Vagina (tissue), 2 donors: Measurements from ENCODE around the gene UNC93B1. TPM values are rescaled to one million over a fixed set of nuclear protein-coding genes. Genes with fewer than 3 reads are reported as not detected.

Experiments used
- DNase-seq, 2 donors: peaks; one replicate each; pipeline ENCODE4 v3.0.0-alpha.2; 2017; ENCODE audit errors: extremely low spot score in 2 of 2
- H3K27ac ChIP-seq: fragments of 200-600 bp; sonication (generic); one replicate; pipeline ENCODE4 v1.5.1; 2019
- H3K27me3 ChIP-seq: fragments of 200-600 bp; sonication (generic); one replicate; pipeline ENCODE4 v1.5.1; 2019
- H3K36me3 ChIP-seq, 2 donors: fragments of 200-600 bp; sonication (generic); one replicate each; pipeline ENCODE4 v1.5.1; 2017 to 2019
- H3K4me1 ChIP-seq: fragments of 200-600 bp; sonication (generic); one replicate; pipeline ENCODE4 v1.5.1; 2019
- H3K4me3 ChIP-seq, 2 donors: fragments of 200-600 bp; sonication (generic); 1 replicate in 1 of 2; 2 replicates in 1 of 2; pipeline ENCODE4 v1.5.1; 2016 to 2019
- H3K9me3 ChIP-seq: fragments of 200-600 bp; sonication (generic); one replicate; pipeline ENCODE4 v1.5.1; 2019
- POLR2A ChIP-seq, 2 donors: fragments of 450-650 bp; IDR thresholded peaks; one replicate each; pipeline ENCODE4 v1.6.1; 2017; ENCODE audit warnings: antibody characterized with exemption in 2 of 2, mild to moderate bottlenecking in 2 of 2, moderate library complexity in 2 of 2
- POLR2AphosphoS5 ChIP-seq, 2 donors: sonication (generic); formaldehyde crosslinking; IDR thresholded peaks; one replicate each; pipeline ENCODE4 v1.9.0; 2017; ENCODE audit warnings: antibody characterized with exemption in 2 of 2, mild to moderate bottlenecking in 2 of 2, low read depth in 1 of 2; ENCODE audit not compliant: insufficient read depth in 1 of 2
- intact Hi-C: fragments of 100-400 bp; cut with DNase I; formaldehyde crosslinking; loops from one replicate; pipeline ENCODE4 v1.15.1; 2023
- total RNA-seq: library from RNA; depleted of rRNA; stranded (reverse); fragments of >200 nt; gene quantifications from one replicate; pipeline ENCODE4 v1.2.3, GENCODE V29; 2016
- TF ChIP-seq, protein P1 (sequence below), 3 experiments: fragments of 450-650 bp in 2 of 3; fragments of 200-600 bp in 1 of 3; sonication (generic) in 1 of 3; IDR thresholded peaks; one replicate each; pipeline ENCODE4 v1.5.1; 2017 to 2019; ENCODE audit warnings: antibody characterized with exemption in 3 of 3, mild to moderate bottlenecking in 2 of 3, moderate library complexity in 2 of 3

Gene UNC93B1
- total RNA-seq, 1 donor from 2014 or later = 30.4 TPM

DNA sequence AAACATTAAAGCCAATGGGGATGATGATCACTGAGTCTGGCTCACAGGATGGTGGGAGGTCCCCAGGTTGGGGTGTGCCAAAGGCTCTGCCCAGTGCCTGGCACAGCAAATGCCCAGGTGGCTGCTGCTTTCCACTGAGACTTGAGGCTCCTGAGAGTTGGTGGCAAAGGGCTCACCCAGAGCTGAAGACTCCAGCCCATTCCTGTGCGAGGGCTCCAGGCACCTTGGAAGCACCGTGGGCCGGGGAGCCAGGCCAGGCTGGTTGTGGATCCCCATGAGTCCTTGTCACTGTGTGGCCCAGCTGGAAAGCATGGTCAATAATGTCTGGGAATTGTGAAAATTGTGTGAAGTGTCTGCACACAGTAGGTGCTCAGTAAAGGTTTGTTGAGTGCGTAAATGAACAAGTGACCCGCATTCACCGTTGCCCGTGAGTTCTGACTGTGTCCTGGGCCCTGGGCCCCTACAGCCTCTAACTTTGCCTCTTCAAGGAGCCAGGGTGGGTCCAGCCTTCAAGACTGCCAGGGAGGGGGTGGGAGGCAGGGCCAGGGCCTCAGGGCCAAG lies 2.8 kb upstream of the UNC93B1 start:
- H3K27ac ChIP-seq = no peak overlapping the region
- no peak for DNase-seq
- no peaks in the 10 kb centered on the region for H3K9me3 ChIP-seq
- H3K27me3 ChIP-seq = no peaks in the 10 kb centered on the region
- H3K4me1 ChIP-seq = peaks cover 62% of the 10 kb centered on the region
- intact Hi-C loops = no loop called here
- H3K4me3 ChIP-seq = no peak overlapping the region
- TF ChIP-seq, protein P1, sequence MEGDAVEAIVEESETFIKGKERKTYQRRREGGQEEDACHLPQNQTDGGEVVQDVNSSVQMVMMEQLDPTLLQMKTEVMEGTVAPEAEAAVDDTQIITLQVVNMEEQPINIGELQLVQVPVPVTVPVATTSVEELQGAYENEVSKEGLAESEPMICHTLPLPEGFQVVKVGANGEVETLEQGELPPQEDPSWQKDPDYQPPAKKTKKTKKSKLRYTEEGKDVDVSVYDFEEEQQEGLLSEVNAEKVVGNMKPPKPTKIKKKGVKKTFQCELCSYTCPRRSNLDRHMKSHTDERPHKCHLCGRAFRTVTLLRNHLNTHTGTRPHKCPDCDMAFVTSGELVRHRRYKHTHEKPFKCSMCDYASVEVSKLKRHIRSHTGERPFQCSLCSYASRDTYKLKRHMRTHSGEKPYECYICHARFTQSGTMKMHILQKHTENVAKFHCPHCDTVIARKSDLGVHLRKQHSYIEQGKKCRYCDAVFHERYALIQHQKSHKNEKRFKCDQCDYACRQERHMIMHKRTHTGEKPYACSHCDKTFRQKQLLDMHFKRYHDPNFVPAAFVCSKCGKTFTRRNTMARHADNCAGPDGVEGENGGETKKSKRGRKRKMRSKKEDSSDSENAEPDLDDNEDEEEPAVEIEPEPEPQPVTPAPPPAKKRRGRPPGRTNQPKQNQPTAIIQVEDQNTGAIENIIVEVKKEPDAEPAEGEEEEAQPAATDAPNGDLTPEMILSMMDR (IDR thresholded peaks at IDR 0.05) = no peak
- no peak for TF ChIP-seq POLR2A (IDR thresholded peaks at IDR 0.05)
- no peak for TF ChIP-seq POLR2AphosphoS5 (IDR thresholded peaks at IDR 0.05; ENCODE audit: insufficient read depth in 1 of 2, low read depth in 1 of 2)
- H3K36me3 ChIP-seq = no peaks in the 10 kb centered on the region

DNA sequence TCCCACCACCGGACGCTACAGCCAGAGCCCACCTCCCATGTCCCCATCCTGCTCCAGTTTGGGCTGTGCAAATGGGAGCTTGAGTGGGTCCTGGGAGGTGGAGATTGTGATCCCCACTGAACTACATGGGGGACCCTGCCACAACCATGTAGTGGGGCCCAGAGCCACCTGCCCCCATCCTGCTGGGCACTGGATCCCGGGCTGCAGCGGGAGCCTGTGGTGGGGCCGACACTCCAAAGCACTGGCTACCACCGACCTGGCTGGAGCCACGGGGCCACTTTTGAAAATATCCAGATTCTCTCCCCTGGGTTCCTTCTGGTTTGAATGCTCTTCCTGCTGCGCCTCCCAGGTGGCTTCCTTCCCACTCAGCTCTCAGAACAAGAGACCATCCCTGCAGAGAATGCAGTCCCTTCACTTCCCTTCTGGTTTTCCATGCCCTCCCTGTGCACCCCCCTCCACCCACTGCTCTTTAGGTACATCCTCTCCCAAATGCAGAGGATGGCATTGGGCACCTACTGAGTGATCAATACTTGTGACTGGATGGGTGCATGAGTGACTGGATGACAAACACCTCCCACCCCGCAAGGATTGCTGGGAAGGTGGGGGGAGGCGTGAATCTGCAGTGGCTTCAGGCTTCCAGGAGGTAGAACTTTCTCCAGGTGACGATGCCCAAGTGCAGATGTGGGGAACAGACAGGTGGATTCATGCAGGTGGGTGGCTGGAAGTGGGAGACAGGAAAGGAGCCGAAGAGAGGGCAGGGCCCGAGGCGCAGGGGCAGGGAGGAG lies 846 bp upstream of the UNC93B1 start:
- intact Hi-C loops = no loop called here
- H3K9me3 ChIP-seq = no peaks in the 10 kb centered on the region
- no peaks in the 10 kb centered on the region for H3K36me3 ChIP-seq
- DNase-seq = no peak
- H3K27ac ChIP-seq = no peak overlapping the region
- no peak for TF ChIP-seq POLR2A (IDR thresholded peaks at IDR 0.05)
- TF ChIP-seq, protein P1 (IDR thresholded peaks at IDR 0.05) = no peak
- no peak for TF ChIP-seq POLR2AphosphoS5 (IDR thresholded peaks at IDR 0.05; ENCODE audit: insufficient read depth in 1 of 2, low read depth in 1 of 2)
- no peaks in the 10 kb centered on the region for H3K27me3 ChIP-seq
- peak overlapping the region; percentile 71 to 84 for H3K4me3 ChIP-seq
- H3K4me1 ChIP-seq = peaks cover 43% of the 10 kb centered on the region

DNA sequence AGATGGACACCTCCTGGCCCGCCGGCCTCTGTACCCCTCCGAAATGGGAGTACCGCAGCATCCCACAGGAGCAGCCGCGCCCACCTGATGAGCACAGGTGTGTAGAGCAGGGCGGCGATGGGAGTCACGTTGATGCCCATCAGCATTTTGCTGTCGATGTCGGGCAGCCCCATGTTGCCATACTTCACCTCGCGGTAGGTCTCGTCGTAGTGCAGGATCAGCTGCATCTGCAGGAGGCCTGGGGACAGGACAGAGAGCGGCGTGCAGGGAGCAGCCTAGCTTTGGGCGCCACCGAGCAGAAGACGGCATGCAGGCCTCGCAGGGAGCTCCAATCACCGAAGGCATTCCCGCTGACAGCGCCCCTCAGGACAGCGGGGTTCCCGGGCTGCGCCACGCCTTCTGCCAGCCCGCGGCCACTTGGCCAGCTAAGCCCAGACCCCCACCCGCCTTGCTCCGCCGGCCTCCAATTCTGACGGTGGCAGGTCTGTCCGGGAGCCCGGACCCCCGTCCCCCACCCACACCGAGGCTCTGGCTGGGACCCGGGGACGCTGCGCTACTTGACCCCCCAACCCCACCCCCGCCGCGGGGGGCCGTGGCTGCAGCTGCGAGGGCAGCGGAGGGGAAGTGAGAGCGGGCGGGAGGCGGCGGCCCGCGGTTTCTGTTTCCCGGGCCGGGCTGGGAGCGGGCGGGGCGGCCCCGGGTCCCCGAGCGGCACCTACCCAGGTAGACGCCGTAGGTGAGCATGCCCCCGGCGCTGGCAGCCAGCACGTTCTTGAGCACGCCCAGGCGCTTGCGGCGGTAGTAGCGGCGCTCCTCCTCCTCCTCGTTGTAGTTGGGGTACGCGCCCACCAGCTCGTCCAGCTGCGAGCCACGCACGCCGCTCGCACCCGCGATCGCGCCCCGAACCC lies 705 bp downstream of the UNC93B1 start:
- no peaks in the 10 kb centered on the region for H3K36me3 ChIP-seq
- H3K4me1 ChIP-seq = peaks cover 27% of the 10 kb centered on the region
- TF ChIP-seq, protein P1 (IDR thresholded peaks at IDR 0.05) = no peak
- TF ChIP-seq POLR2AphosphoS5 (IDR thresholded peaks at IDR 0.05; ENCODE audit: insufficient read depth in 1 of 2, low read depth in 1 of 2) (no peak), POLR2A (IDR thresholded peaks at IDR 0.05) (no peak)
- H3K9me3 ChIP-seq = no peaks in the 10 kb centered on the region
- DNase-seq = no peak
- H3K4me3 ChIP-seq = peak overlapping the region; percentile 71 to 84
- intact Hi-C loops = no loop called here
- no peaks in the 10 kb centered on the region for H3K27me3 ChIP-seq
- peak overlapping the region; percentile 78 for H3K27ac ChIP-seq

DNA sequence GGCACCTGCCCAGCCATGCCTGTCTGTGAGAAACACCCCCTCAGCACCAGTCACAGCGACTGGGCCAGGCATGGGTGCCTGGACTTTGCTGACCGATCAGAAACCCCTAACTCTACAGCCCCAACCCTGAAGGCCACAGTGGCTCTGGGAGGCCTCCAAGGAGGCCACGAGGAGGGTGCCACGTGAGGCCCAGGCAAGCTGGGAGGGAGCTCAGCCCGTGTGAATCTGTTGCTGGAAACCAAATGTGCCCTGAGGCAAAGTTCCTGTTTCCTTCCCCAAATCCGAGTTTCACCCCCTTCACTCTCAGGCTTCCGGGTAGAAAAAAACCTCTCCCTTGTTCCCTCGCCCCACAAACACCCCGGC lies 1.3 kb downstream of the UNC93B1 start:
- intact Hi-C loops = no loop called here
- H3K4me1 ChIP-seq = peaks cover 24% of the 10 kb centered on the region
- H3K36me3 ChIP-seq = no peaks in the 10 kb centered on the region
- TF ChIP-seq POLR2AphosphoS5 (IDR thresholded peaks at IDR 0.05; ENCODE audit: insufficient read depth in 1 of 2, low read depth in 1 of 2) = no peak
- TF ChIP-seq, protein P1 (IDR thresholded peaks at IDR 0.05) = peak in 1 of 3 experiments; percentile 7
- H3K4me3 ChIP-seq = peak overlapping the region; percentile 71 to 84
- no peaks in the 10 kb centered on the region for H3K9me3 ChIP-seq
- no peak overlapping the region for H3K27ac ChIP-seq
- DNase-seq = no peak
- no peaks in the 10 kb centered on the region for H3K27me3 ChIP-seq
